Measurements from ENCODE around the gene DHX57. TPM values are rescaled to one million over a fixed set of nuclear protein-coding genes. Genes with fewer than 3 reads are reported as not detected.

The DHX57 gene
- total and polyA plus RNA-seq, 2 donors (not counting 3 experiments of a cell fraction or from before 2014, with no cell fraction given): 8.7 to 28.2 TPM

GRCh38 chr2:38771632-38772031 lies 104.1 kb downstream of the DHX57 start:
- Histone ChIP-seq H3K4me2 (ENCODE audit: insufficient read depth, low read length) (no peak overlapping the region), H3K4me3 (replicated peaks in 1 of 3; ENCODE audit: insufficient read depth in 1 of 3, low read depth in 1 of 3, low read length in 3 of 3) (no peak overlapping the region), H2AFZ (ENCODE audit: low read depth, low read length) (no peak overlapping the region), H3K4me1 (ENCODE audit: control insufficient read depth, extremely low read depth, insufficient read depth, low read length) (no peaks in the 10 kb centered on the region), H4K20me1 (replicated peaks; ENCODE audit: control insufficient read depth, extremely low read depth, insufficient read depth, low read length) (no peaks in the 10 kb centered on the region), H3K9me1 (replicated peaks; ENCODE audit: control insufficient read depth, extremely low read depth, insufficient read depth, low read length) (no peaks in the 10 kb centered on the region), H3K9me3 (replicated peaks; ENCODE audit: control insufficient read depth, insufficient read depth, low read length) (no peaks in the 10 kb centered on the region), H3K27ac (ENCODE audit: insufficient read depth, low read depth, low read length) (no peak overlapping the region), H3K9ac (replicated peaks; ENCODE audit: extremely low read depth, insufficient read depth, low read length) (no peak overlapping the region), H3K27me3 (ENCODE audit: control insufficient read depth in 2 of 2, insufficient read depth in 2 of 2, low read length in 2 of 2) (peaks cover 3 to 4% of the 10 kb centered on the region in 2 experiments), H3K79me2 (ENCODE audit: control insufficient read depth, insufficient read depth, low read length) (no peaks in the 10 kb centered on the region), H3K36me3 (ENCODE audit: control insufficient read depth in 2 of 2, extremely low read depth in 1 of 2, insufficient read depth in 2 of 2, low read length in 2 of 2) (no peaks in the 10 kb centered on the region)
- ChIA-PET CTCF (interaction anchor here (0.7 to 1.1 kb wide), 2 partner anchors 20 to 28 kb away, joined by 3 to 4 read pairs; partner anchors contain the start of gene SRSF7), POLR2A (interaction anchor here (0.6 to 1.1 kb wide), 4 partner anchors 20 to 402 kb away, joined by 3 to 9 read pairs (median 4); partner anchors contain the start of gene SRSF7)
- FAIRE-seq: peak; percentile 57
- dilution Hi-C loops (cut with MboI; ENCODE audit: extremely low pct_ligation_motif_present, low sequenced_read_pairs) (no loop called here), intact Hi-C loops (cut with micrococcal nuclease) (no loop called here)
- BruUV-seq (replicated peaks): no TSS peak
- DNase-seq (ENCODE audit: low read depth, low spot score): peak; percentile 23
- peak; percentile 18 for TF ChIP-seq FOS (IDR thresholded peaks at IDR 0.05; ENCODE audit: borderline replicate concordance, insufficient read depth, low read length)
- TF ChIP-seq GATA2 (IDR thresholded peaks at IDR 0.05; ENCODE audit: insufficient read depth, insufficient read length, low read depth, low read length): peak; percentile 19
- TF ChIP-seq JUN (IDR thresholded peaks at IDR 0.05; ENCODE audit: borderline replicate concordance, insufficient read depth, insufficient read length, low read depth): no peak

GRCh38 chr2:38765551-38765950 lies 110.2 kb downstream of the DHX57 start:
- no TSS peak for BruUV-seq (replicated peaks)
- no peak overlapping the region for H3K4me3 ChIP-seq (replicated peaks in 1 of 3; ENCODE audit: insufficient read depth in 1 of 3, low read depth in 1 of 3, low read length in 3 of 3)
- H2AFZ ChIP-seq (ENCODE audit: low read depth, low read length): no peak overlapping the region
- no peaks in the 10 kb centered on the region for H3K27me3 ChIP-seq (ENCODE audit: control insufficient read depth in 2 of 2, insufficient read depth in 2 of 2, low read length in 2 of 2)
- H4K20me1 ChIP-seq (replicated peaks; ENCODE audit: control insufficient read depth, extremely low read depth, insufficient read depth, low read length): no peaks in the 10 kb centered on the region
- CTCF ChIA-PET: no interaction called here
- no peaks in the 10 kb centered on the region for H3K4me1 ChIP-seq (ENCODE audit: control insufficient read depth, extremely low read depth, insufficient read depth, low read length)
- FAIRE-seq: no peak
- POLR2A ChIA-PET: no interaction called here
- H3K79me2 ChIP-seq (ENCODE audit: control insufficient read depth, insufficient read depth, low read length): no peaks in the 10 kb centered on the region
- intact Hi-C loops (cut with micrococcal nuclease) (no loop called here), dilution Hi-C loops (cut with MboI; ENCODE audit: extremely low pct_ligation_motif_present, low sequenced_read_pairs) (no loop called here)
- H3K9ac ChIP-seq (replicated peaks; ENCODE audit: extremely low read depth, insufficient read depth, low read length): no peak overlapping the region
- H3K9me3 ChIP-seq (replicated peaks; ENCODE audit: control insufficient read depth, insufficient read depth, low read length): no peaks in the 10 kb centered on the region
- H3K9me1 ChIP-seq (replicated peaks; ENCODE audit: control insufficient read depth, extremely low read depth, insufficient read depth, low read length): no peaks in the 10 kb centered on the region
- no peak overlapping the region for H3K4me2 ChIP-seq (ENCODE audit: insufficient read depth, low read length)
- H3K27ac ChIP-seq (ENCODE audit: insufficient read depth, low read depth, low read length): no peak overlapping the region
- DNase-seq (ENCODE audit: low read depth, low spot score): no peak
- no peaks in the 10 kb centered on the region for H3K36me3 ChIP-seq (ENCODE audit: control insufficient read depth in 2 of 2, extremely low read depth in 1 of 2, insufficient read depth in 2 of 2, low read length in 2 of 2)
- no peak for TF ChIP-seq JUN (IDR thresholded peaks at IDR 0.05; ENCODE audit: borderline replicate concordance, insufficient read depth, insufficient read length, low read depth)
- no peak for TF ChIP-seq FOS (IDR thresholded peaks at IDR 0.05; ENCODE audit: borderline replicate concordance, insufficient read depth, low read length)
- TF ChIP-seq CTCF (IDR thresholded peaks at IDR 0.05; ENCODE audit: extremely low read depth in 1 of 2, insufficient read depth in 1 of 2, low read depth in 1 of 2, low read length in 2 of 2): no peak
- TF ChIP-seq GATA2 (IDR thresholded peaks at IDR 0.05; ENCODE audit: insufficient read depth, insufficient read length, low read depth, low read length): no peak
- TF ChIP-seq EZH2 (IDR thresholded peaks at IDR 0.05; ENCODE audit: borderline replicate concordance, low read depth, low read length, severe bottlenecking): no peak
- no peak for TF ChIP-seq MAX (IDR thresholded peaks at IDR 0.05; ENCODE audit: insufficient read depth, insufficient read length)
- TF ChIP-seq POLR2AphosphoS5 (IDR thresholded peaks at IDR 0.05; ENCODE audit: insufficient read depth, low read depth, low read length): no peak
- no peak for TF ChIP-seq POLR2A (IDR thresholded peaks at IDR 0.05; ENCODE audit: low read depth, low read length)
- no peak for TF ChIP-seq MYC (IDR thresholded peaks at IDR 0.05; ENCODE audit: low read depth, low read length)
